DMS53 (cell line): ENCODE results near the gene MAGI1.

Experiments
- DNase-seq: peaks from one replicate; lab custom pipeline; 2025; lab: John Stamatoyannopoulos, UW

The MAGI1 gene

DNA sequence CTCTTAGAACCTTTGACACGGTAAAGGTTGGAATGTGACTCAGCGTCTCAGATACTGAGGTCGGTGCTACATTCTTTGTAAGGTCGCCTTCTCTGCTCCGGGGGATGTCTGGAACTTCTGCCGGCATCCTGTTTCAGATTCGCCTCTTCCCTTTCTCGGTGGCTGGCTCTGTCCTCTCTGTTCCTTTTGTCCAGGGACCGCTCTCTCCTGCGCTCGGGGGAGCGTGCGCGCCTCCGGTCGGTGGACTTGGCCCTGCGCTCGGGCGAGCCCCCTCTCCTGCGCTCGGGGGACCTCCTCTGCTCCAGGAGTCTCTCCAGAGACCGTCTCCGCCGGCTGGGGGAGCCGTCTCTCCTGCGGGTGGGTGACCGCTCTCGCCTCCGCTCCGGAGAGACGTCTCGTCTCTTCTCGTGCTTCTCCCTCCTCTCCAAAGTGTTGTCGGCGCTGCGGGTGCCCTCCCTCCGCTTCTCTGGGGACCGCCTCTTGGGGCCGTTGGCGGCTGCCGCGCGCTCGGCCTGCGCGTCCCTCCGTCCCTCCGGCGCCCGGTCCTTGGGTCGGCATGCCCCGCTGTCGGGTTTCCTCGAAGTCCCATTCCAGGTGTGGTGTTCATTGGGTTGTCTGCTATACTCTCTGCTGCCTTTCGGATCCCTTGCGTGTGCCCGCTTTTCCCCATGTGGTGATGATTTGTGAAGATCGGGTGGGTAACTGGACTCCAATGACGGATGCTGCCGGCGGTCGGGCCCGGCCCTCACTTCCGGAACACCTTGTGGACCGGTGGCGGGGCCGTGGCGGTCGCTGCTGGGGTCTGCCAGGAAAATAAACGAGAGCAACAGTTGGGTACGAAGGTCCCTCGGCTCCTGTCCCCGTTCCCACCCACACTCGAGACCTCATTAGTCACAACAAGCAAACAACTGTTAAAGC is 682.1 kb downstream of the MAGI1 start:
- DNase-seq = no peak

DNA sequence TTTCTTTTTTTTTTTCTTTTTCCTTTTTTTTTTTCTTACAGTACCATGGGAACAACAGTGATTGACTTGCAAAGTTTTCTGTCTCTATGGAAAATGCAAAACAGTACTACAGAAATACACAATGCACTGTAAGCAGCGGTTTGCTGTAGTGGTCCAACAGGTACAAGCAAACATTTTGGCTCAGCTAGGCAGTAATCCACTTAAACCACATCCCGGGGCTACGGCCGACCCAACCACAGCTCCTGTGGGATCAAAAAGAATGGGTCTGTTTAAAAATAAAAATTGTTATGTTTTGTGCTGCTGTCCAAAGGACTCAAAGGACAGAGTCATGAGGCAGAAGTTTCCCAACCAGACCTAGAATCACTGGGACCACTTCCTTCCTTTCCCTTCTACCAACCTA is 683.8 kb downstream of the MAGI1 start:
- DNase-seq = no peak

DNA sequence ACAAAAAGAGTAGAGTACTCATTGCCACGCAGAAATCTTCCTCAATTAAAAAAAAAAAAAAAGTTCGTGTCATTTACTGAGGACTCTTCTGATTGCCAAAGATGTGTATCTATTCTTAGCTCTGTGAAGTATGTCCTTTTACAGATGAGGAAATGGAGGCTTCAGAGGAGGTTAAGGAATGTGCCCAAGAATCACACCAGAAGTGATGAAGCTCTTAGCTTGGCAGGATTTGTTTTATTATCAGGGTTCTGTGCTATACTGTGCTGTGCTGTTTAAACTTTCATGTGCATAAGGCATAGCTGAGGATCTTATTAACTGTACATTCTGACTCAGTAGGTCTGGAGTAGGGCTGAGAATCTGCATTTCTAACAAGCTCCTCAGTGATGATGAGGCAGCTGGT is 685.8 kb downstream of the MAGI1 start:
- DNase-seq = no peak

DNA sequence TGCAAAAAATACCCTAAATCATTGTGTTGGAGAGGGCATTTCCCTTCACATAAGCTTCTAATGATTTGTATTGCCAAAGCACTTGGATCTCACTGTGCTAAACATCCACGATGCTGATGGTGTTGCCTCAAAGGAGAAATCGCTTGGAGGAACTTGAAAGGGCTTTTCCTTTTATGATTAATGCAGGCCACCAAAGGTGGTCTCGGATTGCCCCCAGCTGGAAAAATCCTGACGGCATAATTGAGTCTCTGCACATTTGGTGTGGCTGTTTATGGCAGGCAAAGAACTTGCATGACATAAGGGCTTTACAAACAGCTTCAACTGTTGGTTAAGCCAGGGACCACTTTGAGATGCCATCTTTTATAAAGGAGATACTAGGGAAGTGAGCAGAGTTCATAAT is 687.0 kb downstream of the MAGI1 start:
- DNase-seq = no peak

DNA sequence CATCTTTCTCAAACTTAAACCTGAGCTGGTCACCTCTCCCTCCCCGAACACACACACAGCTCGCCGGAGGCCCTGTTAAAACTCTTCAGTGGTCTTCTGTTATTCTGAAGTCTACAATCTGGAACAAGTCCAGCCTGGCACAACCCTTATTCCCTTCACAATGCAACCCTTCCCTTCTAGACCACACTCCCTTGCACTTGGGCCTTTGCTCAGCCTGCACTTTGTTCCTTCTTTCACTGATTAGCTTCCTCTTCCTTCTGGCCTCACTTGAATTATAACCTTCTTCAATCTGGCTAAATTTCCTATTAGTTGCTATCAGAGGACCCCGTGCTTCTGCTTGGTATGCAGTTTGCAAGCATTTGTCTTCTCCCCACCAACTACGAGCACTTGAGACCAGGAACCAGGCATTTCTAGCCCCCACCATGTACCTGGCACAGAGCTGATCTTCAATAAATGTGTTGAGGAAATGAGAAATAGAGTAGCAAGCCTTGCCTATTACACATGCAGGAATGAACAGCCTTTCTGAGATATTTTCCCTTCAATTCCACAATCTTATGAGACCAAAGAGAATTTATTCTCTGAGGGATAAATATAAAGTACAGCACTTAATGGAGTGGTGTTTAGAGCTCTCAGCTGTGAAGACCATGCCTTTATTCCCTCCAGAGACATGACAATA is 687.8 kb downstream of the MAGI1 start:
- no peak for DNase-seq

DNA sequence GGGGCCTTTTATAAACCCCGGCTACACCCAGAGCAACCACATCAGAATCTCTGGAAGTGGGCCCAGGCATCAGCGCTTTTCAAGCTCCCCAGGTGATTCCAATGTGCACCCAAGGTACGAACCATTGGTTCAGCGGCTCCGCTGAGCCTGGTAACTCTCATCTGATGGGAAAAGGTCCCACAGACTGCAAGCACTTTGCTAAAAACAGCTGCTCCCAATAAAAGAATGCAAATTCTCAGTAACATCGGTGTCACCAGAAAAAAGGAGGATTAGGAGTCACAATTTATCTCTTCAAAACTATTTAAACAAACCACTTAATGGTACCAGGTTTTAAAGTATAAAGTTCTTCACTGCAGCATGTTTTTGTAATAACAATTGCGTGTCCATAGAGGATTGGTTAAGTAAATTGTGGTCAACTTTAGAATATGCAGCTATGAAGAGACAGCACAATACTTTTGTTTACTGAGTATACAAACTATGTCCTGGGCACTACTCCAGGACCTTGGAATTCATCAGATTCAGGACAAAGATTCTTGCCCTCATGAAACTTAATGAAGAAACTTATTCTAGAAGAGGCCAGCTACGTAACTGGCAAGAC is 690.2 kb downstream of the MAGI1 start:
- no peak for DNase-seq

DNA sequence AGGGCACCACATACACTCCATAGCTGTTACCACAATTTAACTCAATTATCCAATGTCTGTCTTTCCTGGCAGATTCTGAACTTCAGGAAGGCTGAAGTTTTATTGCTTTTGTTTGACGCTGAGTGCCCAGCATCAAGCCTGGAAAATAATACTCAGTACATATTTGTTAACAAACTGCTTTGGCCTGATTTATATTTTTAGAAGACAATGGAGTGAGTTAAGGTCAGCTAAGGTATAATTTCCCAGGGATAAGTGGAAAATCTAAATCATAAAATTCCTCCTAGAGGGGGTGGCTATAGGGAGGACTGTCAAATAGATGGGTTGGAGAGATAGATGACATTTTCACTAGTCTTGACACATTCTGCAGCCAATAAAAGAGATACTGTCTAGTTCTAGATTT is 691.6 kb downstream of the MAGI1 start:
- no peak for DNase-seq

DNA sequence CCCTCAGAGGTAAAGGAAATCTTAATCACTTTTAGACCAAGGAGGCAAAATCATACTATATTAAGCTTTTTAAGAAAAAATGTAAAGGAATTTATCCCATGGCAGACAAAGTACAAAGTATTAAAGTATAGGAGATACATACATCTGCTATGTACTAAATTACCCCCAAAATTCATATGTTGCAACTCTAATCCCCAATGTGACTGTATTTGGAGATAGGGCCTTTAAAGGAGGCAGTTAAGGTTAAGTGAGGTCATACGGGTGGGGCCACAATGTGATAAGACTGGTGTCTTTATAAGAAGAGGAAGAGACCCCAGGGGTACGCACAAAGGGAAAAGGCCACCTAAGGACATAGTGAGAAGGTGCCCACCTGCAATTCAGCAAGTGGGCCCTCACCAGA is 693.9 kb downstream of the MAGI1 start:
- no peak for DNase-seq

DNA sequence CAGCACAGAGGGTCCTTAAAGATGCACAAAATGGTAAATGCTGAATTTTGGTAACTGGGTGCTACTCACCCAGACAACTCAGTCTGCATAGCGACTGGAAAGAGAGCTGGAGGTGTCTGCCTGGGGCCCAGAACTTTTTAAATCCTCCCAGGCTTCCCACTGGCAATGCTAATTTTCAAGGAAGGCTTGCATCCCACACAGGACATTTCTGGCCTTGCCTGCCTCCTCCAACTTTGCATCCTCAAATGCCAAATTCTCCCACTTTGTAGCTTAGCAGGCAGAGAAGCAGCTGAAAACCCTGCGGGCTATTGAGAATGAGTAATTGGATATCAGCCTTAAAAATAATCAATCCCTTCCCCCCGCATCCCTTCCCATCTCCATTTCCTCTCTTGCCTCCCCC is 694.3 kb downstream of the MAGI1 start:
- DNase-seq = no peak

DNA sequence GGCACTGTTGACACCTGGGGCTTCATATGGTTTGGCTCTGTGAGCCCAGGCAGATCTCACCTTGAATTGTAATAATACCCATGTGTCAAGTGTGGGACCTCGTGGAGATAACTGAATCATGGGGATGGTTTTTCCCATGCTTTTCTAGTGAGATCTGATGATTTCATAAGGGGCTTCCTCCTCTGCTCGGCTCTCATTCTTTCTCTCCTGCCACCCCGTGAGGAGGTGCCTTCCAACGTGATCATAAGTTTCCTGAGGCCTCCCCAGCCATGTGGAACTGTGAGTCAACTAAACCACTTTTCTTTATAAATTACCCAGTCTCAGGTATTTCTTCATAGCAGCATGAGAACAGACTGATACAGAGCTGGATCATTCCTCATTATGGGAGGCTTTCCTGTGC is 695.0 kb downstream of the MAGI1 start:
- DNase-seq = no peak

DNA sequence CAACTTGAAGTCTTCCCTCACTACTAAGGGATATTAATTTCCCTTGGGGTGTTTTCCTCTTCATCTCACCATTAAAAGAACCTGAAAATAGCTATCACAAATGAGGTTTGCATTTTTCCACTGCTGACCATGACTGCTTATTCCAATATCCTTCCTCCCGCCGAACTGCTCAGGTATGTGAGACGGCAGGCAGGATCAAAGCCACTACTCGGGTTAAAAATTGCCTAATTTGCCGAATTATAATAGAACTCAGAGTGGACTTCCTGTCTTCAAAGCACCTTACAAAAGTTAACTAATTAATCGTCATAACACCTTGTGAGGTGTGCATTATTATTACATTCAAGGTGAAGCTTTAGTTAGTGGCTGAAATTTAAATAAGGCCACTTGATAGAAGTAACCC is 695.7 kb downstream of the MAGI1 start:
- no peak for DNase-seq

DNA sequence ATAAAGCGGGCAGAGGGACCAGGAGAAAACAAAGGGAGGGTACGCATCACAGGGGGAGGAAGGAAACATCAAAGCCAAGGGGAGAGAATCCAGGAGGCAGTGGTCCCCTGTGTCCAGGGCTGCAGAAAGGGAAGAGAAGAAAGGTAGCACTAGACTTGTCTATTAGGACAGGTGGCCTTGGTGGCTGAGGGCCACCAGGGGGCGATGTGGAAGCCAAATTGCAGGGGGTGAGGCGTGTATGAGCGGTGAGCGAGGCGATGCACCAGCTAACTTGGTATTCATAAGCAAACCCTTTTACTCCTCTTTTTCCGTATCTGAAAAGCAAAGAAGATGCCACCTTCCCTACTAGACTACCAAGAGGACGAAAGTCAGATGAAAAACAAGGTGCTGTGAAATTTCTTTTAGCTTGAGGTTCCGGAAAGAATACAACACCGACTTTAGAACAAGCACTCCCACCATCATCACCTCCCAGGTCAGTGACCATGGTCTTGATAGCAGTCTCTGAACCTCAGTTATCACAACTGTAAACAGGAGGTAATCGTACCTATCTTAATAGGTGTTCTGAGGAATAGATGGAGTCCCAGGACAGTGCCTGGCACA is 696.5 kb downstream of the MAGI1 start:
- peak; percentile 46 for DNase-seq

DNA sequence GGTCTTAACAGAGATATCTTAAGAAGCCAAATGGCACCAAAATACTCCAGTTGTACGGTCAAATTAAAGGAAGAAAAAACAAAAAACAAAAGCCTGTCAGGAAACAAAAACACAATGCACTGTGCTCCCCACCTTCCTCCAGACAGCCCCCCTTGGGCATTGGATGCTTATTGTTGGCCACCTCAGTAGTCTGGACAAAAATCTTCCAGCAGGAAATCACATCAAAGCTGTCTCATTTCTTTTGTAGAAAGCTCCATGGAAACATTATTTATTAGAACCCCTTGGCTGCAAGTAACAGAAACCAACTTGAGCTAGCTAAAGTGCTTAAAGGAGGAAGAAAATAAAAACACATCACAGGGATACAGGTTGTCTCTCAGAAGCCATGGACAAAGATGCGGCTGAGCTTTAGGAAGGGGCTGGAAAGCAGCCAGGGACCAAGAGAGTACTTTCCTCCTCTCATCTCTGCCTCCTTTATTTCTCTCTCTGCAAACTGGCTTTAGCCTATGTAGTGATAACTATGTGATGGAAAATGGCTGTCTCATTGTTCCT is 699.5 kb downstream of the MAGI1 start:
- no peak for DNase-seq

DNA sequence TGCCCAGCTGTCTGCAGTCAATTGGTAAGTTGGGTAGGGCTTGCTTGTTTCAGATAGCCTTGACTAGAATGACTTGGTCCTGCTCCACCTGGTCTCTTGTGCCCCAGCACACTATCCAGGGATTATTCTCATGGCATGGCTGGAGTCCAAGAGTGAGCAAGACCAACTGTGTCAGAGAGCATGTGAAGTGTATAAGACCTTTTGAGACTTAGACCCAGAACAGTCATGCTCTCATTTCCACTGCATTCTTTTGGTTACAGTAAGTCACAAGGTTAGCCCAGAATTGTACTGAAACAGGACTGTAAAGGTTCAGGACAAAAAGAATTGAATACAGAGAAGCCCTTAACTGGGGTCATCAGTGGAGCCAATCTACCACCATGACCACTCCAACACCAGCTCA is 700.1 kb downstream of the MAGI1 start:
- DNase-seq = no peak

DNA sequence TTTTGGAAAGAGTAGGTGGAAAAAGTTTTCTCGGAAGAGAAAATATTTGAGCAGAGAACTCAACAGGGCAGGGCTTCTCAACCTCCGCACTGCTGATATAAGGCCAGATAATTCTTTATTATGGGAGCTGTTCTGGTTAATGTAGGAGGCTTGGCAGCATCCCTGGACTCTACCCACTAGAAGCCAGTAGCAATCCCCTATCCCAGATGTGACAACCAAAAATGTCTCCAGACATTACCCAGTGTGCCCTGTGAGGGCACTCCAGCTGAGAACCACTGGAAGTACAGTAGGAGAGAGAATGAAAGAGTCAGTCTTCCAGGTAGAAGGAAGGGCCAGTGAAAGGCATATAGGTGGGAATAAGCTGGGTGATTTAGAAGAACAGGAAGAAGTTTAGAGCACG is 703.1 kb downstream of the MAGI1 start:
- no peak for DNase-seq

DNA sequence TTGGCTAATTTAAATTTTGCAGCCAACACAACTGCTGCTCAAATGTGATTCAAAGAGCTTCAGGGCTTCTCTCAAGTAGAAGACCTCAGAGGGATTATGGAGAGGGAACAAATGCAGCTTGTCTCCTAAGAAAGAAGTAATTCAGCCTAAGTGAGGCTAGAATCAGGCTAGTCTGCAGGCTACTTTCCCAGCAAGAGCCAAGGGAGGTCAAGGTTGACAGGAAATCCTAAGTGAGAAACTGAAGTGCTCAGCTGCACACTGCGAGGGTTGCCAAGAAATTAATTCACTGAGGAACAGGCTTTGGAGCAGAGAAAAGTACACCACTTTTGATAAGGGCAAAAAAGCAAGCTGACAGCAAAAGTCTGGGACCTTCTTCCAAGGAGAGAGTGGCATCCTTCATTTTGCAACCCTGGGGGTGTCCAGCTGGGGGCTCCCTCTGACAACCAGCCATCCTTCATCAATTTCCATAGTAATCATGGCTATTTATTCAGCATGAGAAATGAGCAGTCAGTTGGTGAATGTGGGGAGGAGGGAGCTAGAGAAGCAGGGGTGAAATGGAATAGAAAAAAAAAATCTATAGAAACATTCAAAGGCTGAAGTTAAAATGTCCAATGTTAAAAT is 704.6 kb downstream of the MAGI1 start:
- no peak for DNase-seq

DNA sequence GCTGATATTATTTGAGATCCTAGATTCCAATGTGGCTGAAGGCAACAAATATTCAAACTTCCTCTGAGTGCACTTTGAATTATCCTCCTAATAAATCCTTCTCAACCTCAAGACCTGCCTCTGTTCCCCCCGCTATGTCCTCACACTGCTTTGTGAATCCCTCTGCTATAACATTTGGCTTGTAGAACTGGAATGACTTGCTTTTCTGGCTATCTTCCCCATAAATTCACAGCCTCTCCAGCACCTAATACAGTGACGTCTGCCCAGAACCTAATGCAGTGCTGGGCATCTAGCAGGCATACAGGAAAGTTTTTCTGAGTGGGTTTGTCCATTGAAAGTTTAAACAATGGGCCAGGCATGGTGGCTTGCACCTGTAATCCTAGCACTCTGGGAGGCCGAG is 707.0 kb downstream of the MAGI1 start:
- DNase-seq = no peak

DNA sequence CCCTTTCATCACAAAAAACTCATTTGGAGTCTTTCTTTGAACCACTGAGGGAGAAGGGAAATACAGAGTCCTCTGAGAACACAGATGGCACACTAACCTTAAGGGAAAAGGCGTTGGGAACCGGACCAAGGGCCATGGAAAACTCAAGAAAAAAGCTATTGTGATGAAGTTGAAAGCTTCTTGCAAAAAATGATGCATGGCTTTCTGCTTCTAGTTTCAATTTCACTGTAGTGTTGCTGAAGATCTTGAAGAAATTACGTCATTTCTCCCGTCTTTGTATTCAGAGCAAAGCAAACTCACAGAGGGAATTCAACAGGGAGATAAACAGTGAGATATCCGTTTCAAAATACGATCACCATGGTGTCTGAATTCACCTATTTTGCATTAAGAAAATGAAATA is 708.6 kb downstream of the MAGI1 start:
- DNase-seq = no peak

DNA sequence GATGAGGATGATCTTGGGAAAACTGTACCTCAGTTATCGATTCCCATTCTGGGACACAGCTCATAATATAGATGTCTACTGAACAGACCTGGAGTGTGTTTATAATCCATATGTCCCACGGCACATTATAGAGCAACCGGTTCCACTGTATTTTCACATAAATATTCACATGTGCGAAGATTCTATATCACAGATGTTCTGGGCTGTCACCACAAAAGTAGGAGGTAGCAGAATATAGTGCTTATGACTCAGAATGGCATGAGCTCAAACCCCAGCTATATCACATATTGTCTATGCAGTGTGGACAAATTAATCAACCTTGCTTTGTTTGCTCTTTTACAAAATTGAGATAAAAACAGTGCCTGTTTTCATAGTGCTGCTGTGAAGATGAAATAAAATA is 710.6 kb downstream of the MAGI1 start:
- DNase-seq = no peak

DNA sequence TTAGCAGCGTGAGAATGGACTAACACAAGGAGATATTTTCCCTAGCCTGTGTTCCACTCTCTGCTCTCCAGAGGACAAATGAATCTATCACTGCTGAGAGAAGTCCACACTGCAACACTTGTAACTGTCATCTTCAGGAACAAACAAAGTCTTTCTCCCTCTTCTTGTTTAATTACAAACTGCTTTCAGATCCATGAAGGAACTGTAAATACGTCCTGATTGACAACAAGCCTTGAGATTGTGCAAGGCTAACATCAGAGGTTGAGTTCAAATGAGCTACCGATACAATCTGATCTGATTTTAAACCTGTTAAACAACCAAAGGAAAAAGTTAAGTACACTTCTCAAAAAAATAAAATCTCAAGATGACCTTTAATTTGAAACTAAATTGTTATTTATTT is 712.1 kb downstream of the MAGI1 start:
- no peak for DNase-seq

DNA sequence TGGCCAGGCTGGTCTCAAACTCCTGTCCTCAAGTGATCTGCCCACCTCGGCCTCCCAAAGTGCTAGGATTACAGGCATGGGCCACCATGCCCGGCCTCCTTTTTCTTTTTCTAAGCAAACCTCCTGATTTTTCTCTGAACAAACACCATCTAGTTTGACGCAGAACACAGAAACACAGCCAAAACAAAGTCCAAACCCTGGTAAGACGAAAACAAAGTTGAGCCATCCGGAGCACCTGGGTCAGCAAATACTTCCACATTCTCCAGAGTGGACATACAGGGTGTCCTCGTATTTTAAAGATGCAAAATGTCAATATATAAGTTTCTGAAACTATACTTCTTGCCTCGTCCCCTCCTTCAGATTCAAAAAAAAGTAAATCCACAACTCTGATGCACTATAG is 715.8 kb downstream of the MAGI1 start:
- DNase-seq = no peak

DNA sequence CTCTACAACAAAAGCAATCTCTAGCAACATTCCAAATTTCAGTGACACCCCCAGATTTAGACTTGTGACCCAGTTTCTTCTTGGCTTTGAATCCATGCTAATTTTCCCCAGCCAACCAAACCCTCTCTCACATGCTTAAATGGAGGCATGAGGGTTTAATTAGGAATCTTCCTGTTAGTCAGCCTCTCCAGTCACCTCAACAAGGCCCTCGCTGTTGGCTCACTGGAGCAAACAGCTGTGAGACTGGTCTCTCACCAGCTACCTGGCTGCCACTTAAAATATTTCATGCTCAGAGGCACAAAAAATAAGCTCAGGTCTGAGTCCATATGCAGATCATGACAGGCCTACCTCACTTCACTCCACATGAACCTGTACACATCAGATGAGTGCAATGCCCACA is 720.5 kb downstream of the MAGI1 start:
- peak; percentile 0 for DNase-seq
